Stimulated activated CD4-positive, alpha-beta T cell treated with anti-CD3 and anti-CD28 coated beads, Interleukin-15, amount 100 ng/mL, for 48 hours (primary cell): ENCODE results near the gene STXBP4.

ENCODE experiments used
- DNase-seq, 2 donors: peaks; one replicate each; pipeline ENCODE4 v3.0.0-alpha.2; 2020; ENCODE audit warnings: low read depth in 2 of 2

STXBP4 gene

GRCh38 chr17:55120651-55121050 lies 152.1 kb downstream of the STXBP4 start:
- DNase-seq, result no peak

DNA sequence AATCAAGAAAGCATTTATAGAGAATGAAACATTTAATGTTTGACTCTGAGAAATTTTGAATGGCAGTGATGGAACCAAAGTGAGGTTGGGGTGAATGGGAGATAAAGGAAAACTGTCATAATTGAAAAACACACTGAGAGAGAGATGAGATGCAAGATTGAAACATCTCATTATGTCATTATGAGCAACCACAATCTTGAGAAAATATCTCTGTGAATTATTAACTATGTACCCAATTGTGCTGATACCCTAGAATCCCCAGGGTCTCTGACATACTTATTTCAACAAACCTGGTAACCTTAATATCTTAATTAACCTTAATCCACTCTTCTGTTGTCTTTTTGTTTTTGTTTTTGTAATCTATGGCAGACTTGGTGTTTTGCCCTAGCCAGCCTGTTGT lies 152.7 kb downstream of the STXBP4 start:
- no peak for DNase-seq

DNA sequence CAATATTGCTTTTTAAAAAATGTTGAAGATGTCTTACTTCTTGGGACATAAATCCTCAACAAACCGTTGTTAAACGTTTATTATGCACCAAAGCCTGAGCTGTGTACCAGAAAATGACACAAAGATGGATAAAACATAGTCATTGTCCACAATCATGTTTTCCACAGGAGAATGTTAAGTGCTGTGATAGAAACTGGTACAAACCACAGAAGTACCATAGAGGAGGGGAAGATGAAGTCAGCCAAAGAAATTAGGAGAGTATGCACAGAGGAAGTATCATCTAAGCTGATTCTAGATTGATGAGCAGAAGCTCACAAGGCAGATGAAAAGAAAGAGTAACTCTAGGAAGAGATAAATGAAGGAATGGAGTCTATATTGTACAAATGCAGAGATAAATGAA lies 153.5 kb downstream of the STXBP4 start:
- no peak for DNase-seq

- DNase-seq, result no peak
Measured at GRCh38 chr17:55124730-55125360, 156.3 kb downstream of the STXBP4 start.

- DNase-seq, result no peak
Measured at GRCh38 chr17:55133583-55133982, 165.0 kb downstream of the STXBP4 start.

- DNase-seq, result no peak
Measured at GRCh38 chr17:55134486-55135157, 166.1 kb downstream of the STXBP4 start.

GRCh38 chr17:55140809-55141208 lies 172.2 kb downstream of the STXBP4 start:
- no peak for DNase-seq

- DNase-seq, result no peak
Measured at GRCh38 chr17:55144518-55144917, 176.0 kb downstream of the STXBP4 start.

- DNase-seq, result no peak
Measured at GRCh38 chr17:55149485-55149884, 180.9 kb downstream of the STXBP4 start.

GRCh38 chr17:55152236-55152635 lies 183.7 kb downstream of the STXBP4 start:
- DNase-seq, result no peak

- DNase-seq, result no peak
Measured at GRCh38 chr17:55154101-55154500, 185.5 kb downstream of the STXBP4 start.

DNA sequence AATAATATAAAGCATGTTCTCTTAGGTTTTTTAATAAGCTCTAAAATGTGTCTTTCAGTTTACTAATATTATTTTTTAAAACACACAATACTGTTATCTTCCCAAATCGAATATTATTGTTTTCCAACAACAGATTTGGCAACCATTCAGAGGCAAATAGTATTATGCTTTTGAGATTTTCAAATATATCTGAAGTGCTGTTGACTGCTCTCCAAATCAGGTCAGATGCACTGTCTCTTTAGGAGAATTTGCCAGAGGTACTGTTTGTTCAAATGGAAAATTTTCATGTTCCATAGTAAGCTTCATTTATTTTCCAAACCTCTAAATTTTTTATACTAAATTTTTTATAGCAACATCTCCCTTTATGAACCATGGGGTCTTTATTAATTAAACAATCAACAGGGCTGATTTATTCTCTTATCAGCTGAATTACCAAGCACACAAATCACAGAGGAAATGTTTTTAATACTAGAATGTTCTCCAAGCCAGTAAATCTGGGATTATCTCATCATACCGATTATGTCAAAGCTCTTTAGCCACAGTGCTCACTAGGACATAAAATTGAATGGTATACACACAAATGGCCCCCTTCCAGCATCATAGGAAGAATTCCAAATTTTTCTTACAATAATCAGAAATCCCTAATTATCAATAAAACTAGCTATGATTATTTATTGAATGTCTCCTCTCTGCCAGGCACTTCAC lies 187.4 kb downstream of the STXBP4 start:
- no peak for DNase-seq

GRCh38 chr17:55157165-55157564 lies 188.6 kb downstream of the STXBP4 start:
- DNase-seq, result no peak

- no peak for DNase-seq
Measured at GRCh38 chr17:55158439-55158838, 189.9 kb downstream of the STXBP4 start.

GRCh38 chr17:55159251-55159650 lies 190.7 kb downstream of the STXBP4 start:
- DNase-seq, result no peak

- no peak for DNase-seq
Measured at GRCh38 chr17:55160501-55160900, 191.9 kb downstream of the STXBP4 start.

- DNase-seq, result no peak
Measured at GRCh38 chr17:55161935-55162555, 193.5 kb downstream of the STXBP4 start.

DNA sequence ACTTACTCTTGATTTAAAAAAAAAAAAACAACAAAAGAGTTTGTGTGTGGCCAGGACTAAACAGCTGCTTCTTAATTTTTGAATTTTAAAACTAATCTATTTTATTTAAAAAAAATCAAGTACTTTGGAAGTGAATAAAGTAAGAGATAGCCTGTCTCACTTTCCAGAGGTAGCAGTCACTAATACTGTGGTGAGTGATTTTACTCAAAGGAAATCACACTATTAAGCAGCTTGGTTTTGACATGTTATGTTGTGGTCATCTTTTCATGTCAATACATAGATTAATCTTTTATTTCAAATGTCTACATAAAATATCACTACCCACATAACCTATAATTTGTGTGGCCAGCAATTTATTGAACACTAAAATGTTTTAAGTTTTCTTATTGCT lies 194.0 kb downstream of the STXBP4 start:
- DNase-seq, result no peak

- DNase-seq, result no peak
Measured at GRCh38 chr17:55163408-55163807, 194.8 kb downstream of the STXBP4 start.

DNA sequence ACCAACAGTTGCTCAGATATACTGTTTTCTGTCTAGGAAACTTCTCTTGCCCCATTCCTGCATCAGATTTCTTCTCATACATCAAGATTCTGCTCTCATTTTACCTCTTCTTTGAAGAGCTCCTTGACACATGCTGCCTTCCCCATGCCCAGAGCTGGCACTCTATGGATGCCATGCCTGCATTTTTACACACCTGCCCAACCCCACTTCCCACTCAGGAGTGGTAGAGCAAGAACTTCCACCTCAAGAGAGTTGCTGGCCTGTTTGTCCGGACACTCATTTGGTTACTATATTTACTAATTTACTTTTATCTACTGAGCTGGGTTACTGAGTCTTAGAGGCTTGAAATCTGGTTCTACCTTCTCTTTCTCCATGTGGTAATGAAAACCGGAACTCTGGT lies 197.9 kb downstream of the STXBP4 start:
- no peak for DNase-seq

DNA sequence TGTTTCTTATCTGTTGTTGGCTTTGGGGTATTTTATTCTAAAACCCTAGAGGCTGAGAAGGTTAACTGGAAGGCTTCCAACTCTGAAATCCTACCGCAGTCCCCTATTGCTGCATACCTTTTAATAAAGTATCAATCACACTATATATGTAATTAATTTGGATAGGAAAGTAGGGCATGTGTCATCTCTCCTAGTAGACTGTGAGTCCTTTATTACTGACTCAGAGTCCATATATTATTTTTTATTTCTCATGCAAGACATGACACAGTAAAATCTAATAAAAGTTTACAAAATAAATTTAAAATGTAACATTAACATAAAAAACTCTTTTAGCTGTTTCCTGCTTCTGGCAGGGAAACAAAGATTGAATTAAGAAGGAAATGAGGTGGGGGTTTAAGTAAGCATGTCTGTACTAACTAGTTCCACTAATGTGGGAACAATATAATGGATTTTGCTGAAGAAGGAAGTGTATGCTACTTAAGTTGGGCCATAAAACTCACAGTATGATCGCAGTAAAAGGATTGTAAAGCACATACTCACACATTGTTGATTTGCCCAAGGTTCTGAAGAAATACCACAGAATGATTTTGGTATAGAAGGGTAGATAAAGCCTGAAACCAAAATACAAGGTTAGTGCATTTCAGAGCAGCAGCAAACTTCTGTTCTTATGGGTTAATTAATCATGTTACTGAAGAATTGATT lies 198.6 kb downstream of the STXBP4 start:
- no peak for DNase-seq
